Mesothelial cell of epicardium (in vitro differentiated cells): ENCODE results near the gene SYTL2. TPM values are rescaled to one million over a fixed set of nuclear protein-coding genes. Genes with fewer than 3 reads are reported as not detected.

Source experiments
- DNase-seq, 2 experiments: peaks; one replicate each; pipeline ENCODE4 v3.0.0; 2021; ENCODE audit warnings: low spot score in 2 of 2; ENCODE audit not compliant: unreplicated experiment in 2 of 2
- H3K27ac Mint-ChIP-seq: 2 replicates; pipeline ENCODE4 v1.8.0; 2021; ENCODE audit warnings: mixed read lengths
- H3K27me3 Mint-ChIP-seq: 2 replicates; pipeline ENCODE4 v1.8.0; 2021; ENCODE audit warnings: low read depth, mixed read lengths
- H3K36me3 Mint-ChIP-seq: 2 replicates; pipeline ENCODE4 v1.8.0; 2021; ENCODE audit warnings: mixed read lengths
- H3K4me1 Mint-ChIP-seq: 2 replicates; pipeline ENCODE4 v1.8.0; 2021; ENCODE audit warnings: mixed read lengths
- H3K4me3 Mint-ChIP-seq: 2 replicates; pipeline ENCODE4 v1.8.0; 2021; ENCODE audit warnings: mild to moderate bottlenecking, moderate library complexity, mixed read lengths
- H3K9me3 Mint-ChIP-seq: 2 replicates; pipeline ENCODE4 v1.8.0; 2021; ENCODE audit warnings: mixed read lengths
- CTCF ChIP-seq: fragments of 200-600 bp; sonication (generic); IDR thresholded peaks from one replicate; pipeline ENCODE4 v1.5.0; 2021; ENCODE audit warnings: antibody characterized with exemption; ENCODE audit not compliant: unreplicated experiment
- total RNA-seq: library from RNA; stranded (reverse); gene quantifications from 3 replicates; pipeline ENCODE4 v1.2.1, GENCODE V29; 2021

The SYTL2 gene
- total RNA-seq, 1 donor from 2014 or later = 9.9 TPM

GRCh38 chr11:85718991-85719807 lies 91.7 kb downstream of the SYTL2 start:
- H3K27ac Mint-ChIP-seq = peak overlapping the region; percentile 40
- no peaks in the 10 kb centered on the region for H3K9me3 Mint-ChIP-seq
- H3K36me3 Mint-ChIP-seq = no peaks in the 10 kb centered on the region
- H3K27me3 Mint-ChIP-seq = no peaks in the 10 kb centered on the region
- DNase-seq = no peak
- peaks cover 14% of the 10 kb centered on the region for H3K4me1 Mint-ChIP-seq
- H3K4me3 Mint-ChIP-seq = peak overlapping the region; percentile 6
- TF ChIP-seq CTCF = no peak

- peaks cover 14% of the 10 kb centered on the region for H3K4me1 Mint-ChIP-seq
- no peak for TF ChIP-seq CTCF
- no peaks in the 10 kb centered on the region for H3K9me3 Mint-ChIP-seq
- no peaks in the 10 kb centered on the region for H3K27me3 Mint-ChIP-seq
- peak overlapping the region; percentile 6 for H3K4me3 Mint-ChIP-seq
- H3K27ac Mint-ChIP-seq = peak overlapping the region; percentile 40
- no peak for DNase-seq
- no peaks in the 10 kb centered on the region for H3K36me3 Mint-ChIP-seq
Observed at GRCh38 chr11:85718126-85718943, 92.6 kb downstream of the SYTL2 start.

DNA sequence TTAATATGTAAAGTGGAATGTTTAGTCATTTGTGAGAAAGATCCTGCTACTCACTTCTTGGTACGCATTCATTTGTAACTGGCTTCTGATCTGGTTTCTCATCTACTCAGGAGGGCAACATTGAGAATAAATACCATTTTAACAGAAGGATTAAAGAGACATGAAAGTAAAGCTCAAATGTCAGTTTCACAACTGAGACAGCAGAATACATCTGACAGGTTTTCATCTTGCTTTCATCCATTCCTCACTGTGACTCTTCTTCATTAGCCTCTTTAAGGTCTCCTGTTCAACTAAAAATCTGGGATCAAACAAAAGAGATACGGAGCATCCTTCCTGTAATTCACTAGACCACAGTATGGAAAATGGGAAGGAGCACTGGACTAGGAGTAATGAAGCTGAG lies 93.5 kb downstream of the SYTL2 start:
- Mint-ChIP-seq H3K4me3 (no peak overlapping the region), H3K36me3 (no peaks in the 10 kb centered on the region), H3K27me3 (no peaks in the 10 kb centered on the region), H3K4me1 (peaks cover 14% of the 10 kb centered on the region), H3K9me3 (no peaks in the 10 kb centered on the region), H3K27ac (no peak overlapping the region)
- TF ChIP-seq CTCF = no peak
- no peak for DNase-seq

DNA sequence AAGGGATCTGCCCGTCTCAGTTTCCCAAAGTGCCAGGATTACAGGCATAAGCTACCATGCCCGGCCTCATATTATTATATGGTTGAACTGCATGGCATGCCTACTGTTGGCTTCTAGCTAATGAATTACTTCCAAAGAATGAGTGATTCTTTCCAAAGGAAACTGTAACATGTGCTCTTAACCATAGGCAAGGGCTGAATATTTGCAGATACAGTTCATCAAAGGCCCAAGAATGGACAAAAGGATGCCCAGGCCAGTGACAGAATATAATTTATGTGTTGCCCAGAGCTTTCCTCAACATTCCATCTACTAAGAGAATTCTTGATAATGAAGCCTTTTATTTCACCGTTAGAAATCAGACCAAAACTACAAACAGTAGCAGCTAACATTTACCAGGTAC lies 98.0 kb downstream of the SYTL2 start:
- Mint-ChIP-seq H3K4me3 (no peak overlapping the region), H3K27me3 (no peaks in the 10 kb centered on the region), H3K36me3 (no peaks in the 10 kb centered on the region), H3K4me1 (peaks cover 16% of the 10 kb centered on the region), H3K27ac (no peak overlapping the region), H3K9me3 (no peaks in the 10 kb centered on the region)
- TF ChIP-seq CTCF = no peak
- DNase-seq = no peak

DNA sequence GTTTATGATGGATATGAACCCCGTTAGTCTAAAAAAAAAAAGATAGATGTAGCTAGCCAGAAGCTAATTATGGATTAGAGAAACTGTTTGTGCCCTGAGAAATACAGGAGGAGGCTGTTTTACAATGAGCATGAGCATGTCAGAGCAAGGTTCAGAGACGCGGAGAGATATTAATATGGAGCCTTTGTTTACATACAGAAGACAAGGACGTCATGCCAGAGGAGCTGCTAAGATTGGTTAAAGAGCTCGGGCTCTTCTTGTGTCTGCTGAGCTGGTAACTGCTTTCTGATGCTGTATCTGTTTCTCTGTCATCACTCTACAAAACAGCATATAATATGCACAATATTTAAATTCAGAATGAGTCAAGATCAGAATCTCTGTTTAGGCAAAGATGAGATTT lies 100.0 kb downstream of the SYTL2 start:
- Mint-ChIP-seq H3K4me1 (peaks cover 17% of the 10 kb centered on the region), H3K36me3 (no peaks in the 10 kb centered on the region), H3K9me3 (peaks cover 4% of the 10 kb centered on the region), H3K27ac (peak overlapping the region; percentile 81), H3K27me3 (no peaks in the 10 kb centered on the region), H3K4me3 (peak overlapping the region; percentile 13)
- no peak for DNase-seq
- no peak for TF ChIP-seq CTCF
